Mucosa of descending colon (tissue), 3 donors: ENCODE measurements around the gene PDE6C. TPM values are rescaled to one million over a fixed set of nuclear protein-coding genes. Genes with fewer than 3 reads are reported as not detected.

Source experiments
- ATAC-seq: fragments of 200-7000 bp; cut with Tn5 transposase; one replicate; pipeline ENCODE4 v1.9.1; 2020; ENCODE audit warnings: mild to moderate bottlenecking, moderate library complexity
- DNase-seq, 3 donors: peaks; one replicate each; pipeline ENCODE4 v3.0.0-alpha.2; 2020
- H3K36me3 ChIP-seq: fragments of 200-600 bp; one replicate; pipeline ENCODE4 v1.8.0; 2021; ENCODE audit warnings: low read depth, mild to moderate bottlenecking
- H3K4me1 ChIP-seq: fragments of 200-600 bp; one replicate; pipeline ENCODE4 v1.8.0; 2021; ENCODE audit warnings: low read depth, mild to moderate bottlenecking
- H3K4me3 ChIP-seq: fragments of 200-600 bp; one replicate; pipeline ENCODE4 v1.8.0; 2021; ENCODE audit warnings: mild to moderate bottlenecking
- H3K9me3 ChIP-seq: fragments of 200-600 bp; one replicate; pipeline ENCODE4 v1.8.0; 2021; ENCODE audit warnings: mild to moderate bottlenecking
- CTCF ChIP-seq: fragments of 200-600 bp; IDR thresholded peaks from one replicate; pipeline ENCODE4 v1.8.0; 2022; ENCODE audit warnings: antibody characterized with exemption, mild to moderate bottlenecking
- intact Hi-C, 2 donors: fragments of 100-400 bp; cut with DNase I in 1 of 2; cut with micrococcal nuclease in 1 of 2; formaldehyde crosslinking; loops; one replicate each; pipeline versions ENCODE4 v1.11.0 to v1.11.1; 2022; cut with DNase I, micrococcal nuclease
- total RNA-seq, 3 donors: library from RNA; stranded (reverse); fragmentation: NEBNext Ultra II Directional in 2 of 3; extraction: Animal tissue kit (Norgen Biotek cat#: 25700) in 2 of 3; gene quantifications; one replicate each; pipeline versions ENCODE4 v1.2.1 to v1.2.4, GENCODE V29; 2021 to 2023
- donor health status: DM: no; HTN: no; CAD: no; lungs with moderate emphysema.
- donor health status: DM: no; HTN: no; CAD: no.
- donor health status: DM: no; HTN: yes; CAD: no.

PDE6C gene
- total RNA-seq, 3 donors from 2014 or later = not detected

- no peak overlapping the region for H3K4me3 ChIP-seq
- intact Hi-C loops = no loop called here
- no peak for TF ChIP-seq CTCF
- no peaks in the 10 kb centered on the region for H3K36me3 ChIP-seq
- DNase-seq = no peak
- no peak for ATAC-seq
- H3K4me1 ChIP-seq = no peaks in the 10 kb centered on the region
- no peaks in the 10 kb centered on the region for H3K9me3 ChIP-seq
Observed at GRCh38 chr10:93603023-93603422, 9.3 kb upstream of the PDE6C start.

GRCh38 chr10:93604146-93604545, 8.2 kb upstream of the PDE6C start:
- no peaks in the 10 kb centered on the region for H3K4me1 ChIP-seq
- ATAC-seq = no peak
- intact Hi-C loops = no loop called here
- no peak for DNase-seq
- H3K36me3 ChIP-seq = no peaks in the 10 kb centered on the region
- H3K9me3 ChIP-seq = no peaks in the 10 kb centered on the region
- no peak for TF ChIP-seq CTCF
- no peak overlapping the region for H3K4me3 ChIP-seq

- no peaks in the 10 kb centered on the region for H3K4me1 ChIP-seq
- no peaks in the 10 kb centered on the region for H3K36me3 ChIP-seq
- no peaks in the 10 kb centered on the region for H3K9me3 ChIP-seq
- H3K4me3 ChIP-seq = no peak overlapping the region
- DNase-seq (no peak), ATAC-seq (no peak)
- intact Hi-C loops = no loop called here
- no peak for TF ChIP-seq CTCF
Observed at GRCh38 chr10:93608421-93608820, 3.9 kb upstream of the PDE6C start.

- no peak overlapping the region for H3K4me3 ChIP-seq
- intact Hi-C loops = no loop called here
- H3K9me3 ChIP-seq = no peaks in the 10 kb centered on the region
- no peak for TF ChIP-seq CTCF
- ATAC-seq = no peak
- H3K36me3 ChIP-seq = no peaks in the 10 kb centered on the region
- no peak for DNase-seq
- H3K4me1 ChIP-seq = no peaks in the 10 kb centered on the region
Observed at GRCh38 chr10:93613126-93613525, 789 bp downstream of the PDE6C start.

GRCh38 chr10:93614101-93614825, 1.9 kb downstream of the PDE6C start:
- TF ChIP-seq CTCF = no peak
- H3K4me3 ChIP-seq = no peak overlapping the region
- H3K36me3 ChIP-seq = no peaks in the 10 kb centered on the region
- intact Hi-C loops = no loop called here
- H3K4me1 ChIP-seq = no peaks in the 10 kb centered on the region
- no peaks in the 10 kb centered on the region for H3K9me3 ChIP-seq
- no peak for ATAC-seq
- DNase-seq = no peak
